Fibroblast of skin of abdomen (primary cell): Measurements from ENCODE around the gene ZMIZ2.
"Not testable (repeated sequence)": the region's sequence is repeated elsewhere in the genome, so short reads cannot be mapped to it uniquely, and the experiment has no call there.

Experiments used
- DNase-seq: peaks from one replicate; pipeline ENCODE4 v3.0.0-alpha.2; 2013

ZMIZ2 gene

DNA sequence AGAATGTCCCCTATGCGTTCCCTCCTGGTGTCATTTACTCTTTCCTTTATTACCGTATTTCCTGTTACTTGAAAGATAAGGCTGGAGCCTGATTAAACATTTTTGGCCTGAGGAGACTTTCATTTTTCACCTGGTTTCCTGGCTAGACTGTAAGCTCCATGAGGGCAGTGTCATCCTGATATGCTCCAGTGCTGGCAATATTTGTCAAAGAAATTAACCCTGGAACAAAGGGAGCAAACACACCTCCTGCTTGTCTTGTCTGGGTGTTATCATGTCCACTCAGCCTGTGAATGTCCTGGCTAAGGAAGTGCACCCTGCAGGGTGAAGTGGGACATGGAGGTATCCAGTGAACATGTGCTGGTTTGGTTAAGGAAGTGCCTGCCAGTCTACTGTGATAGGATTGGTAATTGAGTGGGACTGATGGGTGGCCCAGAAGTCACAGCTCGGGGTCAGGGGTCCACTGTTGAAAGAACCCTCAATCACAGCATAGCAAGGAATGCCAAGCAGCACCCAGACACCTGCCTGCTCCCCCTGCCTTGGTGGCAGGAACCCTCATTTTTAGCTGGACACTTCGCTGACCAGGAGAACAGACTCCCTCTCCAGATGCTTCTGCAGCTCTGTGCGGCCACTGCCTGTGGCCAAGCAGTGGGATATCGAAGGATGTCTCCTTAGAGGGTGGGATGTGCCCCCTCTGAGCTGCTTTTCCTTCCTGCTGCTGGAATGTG lies 26.9 kb downstream of the ZMIZ2 start:
- DNase-seq: no peak

DNA sequence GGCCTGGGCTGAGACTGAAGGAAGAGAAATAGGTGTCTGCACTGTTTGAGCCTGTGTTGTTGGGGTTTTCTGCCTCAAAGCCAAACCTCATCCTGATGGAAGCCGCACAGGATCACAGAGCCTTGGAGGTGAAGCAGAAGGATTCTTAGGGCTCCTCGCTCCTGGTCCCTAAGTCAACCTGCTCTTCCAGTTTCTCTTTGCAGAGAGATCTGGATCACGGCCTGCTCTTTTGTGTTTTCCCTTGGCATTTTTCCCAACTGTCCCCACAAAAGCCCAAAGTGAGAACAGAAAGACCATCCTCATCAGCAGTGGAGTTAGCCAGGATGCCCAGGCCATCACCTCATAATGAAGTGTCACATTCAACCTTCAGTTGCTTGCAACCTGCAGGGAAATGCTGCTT lies 27.6 kb downstream of the ZMIZ2 start:
- no peak for DNase-seq

DNA sequence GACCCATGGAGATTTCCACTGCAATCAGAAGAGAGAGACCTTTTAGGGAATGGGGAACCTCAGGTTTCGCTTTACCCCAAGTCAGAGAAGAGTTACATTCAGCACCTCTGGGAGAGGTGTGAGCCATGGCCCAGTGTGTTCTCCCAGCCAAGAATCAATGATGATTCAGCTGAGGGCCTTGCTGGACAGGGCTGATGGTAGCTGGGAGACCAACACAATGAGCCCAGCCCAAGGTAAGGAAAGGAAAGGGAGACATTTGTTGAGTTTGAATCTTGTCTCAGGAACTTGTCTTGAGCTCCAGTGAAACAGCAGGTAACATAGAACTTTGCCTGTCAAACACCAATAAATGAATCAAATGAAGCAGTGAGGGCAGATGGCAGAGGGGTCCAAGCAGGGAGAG lies 33.8 kb downstream of the ZMIZ2 start:
- DNase-seq: no peak

DNA sequence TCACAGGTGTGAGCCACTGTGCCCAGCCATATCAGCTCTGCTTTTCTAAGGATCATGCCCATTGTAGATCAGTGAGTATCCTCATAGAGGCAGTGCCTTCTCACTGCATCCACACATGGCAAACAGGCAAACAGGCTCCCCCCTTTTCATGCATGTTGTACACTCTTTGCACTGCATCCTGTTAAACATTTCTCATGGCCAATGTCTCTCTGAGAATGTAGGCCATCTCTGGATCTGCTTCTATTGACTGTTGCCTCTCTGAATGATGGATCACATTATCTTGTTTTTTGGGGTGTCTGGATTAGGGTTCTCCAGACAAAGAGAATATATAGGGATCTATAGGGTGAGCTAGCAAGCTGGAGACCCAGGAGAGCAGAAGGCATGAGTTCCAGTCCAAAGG lies 34.8 kb downstream of the ZMIZ2 start:
- DNase-seq: no peak

DNA sequence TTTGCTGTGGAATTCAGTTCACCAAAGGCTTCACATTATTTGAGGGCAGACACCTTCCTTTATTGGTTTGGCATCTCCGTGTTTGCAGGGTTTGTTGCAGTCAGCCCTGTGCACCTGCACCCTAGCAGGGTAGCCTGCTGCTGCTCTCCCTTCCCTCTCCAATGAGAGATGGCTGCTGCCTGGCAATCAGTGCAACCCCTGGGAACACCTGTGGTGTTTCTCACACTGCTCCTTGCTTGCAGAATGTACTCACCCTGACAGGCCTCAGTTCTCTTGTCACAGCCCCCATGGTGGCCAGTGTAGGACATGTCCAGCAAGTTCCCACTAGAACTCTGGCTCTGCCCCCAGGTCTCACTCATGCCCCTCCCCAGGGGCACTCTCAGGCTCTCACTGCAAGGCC lies 35.7 kb downstream of the ZMIZ2 start:
- no peak for DNase-seq

DNA sequence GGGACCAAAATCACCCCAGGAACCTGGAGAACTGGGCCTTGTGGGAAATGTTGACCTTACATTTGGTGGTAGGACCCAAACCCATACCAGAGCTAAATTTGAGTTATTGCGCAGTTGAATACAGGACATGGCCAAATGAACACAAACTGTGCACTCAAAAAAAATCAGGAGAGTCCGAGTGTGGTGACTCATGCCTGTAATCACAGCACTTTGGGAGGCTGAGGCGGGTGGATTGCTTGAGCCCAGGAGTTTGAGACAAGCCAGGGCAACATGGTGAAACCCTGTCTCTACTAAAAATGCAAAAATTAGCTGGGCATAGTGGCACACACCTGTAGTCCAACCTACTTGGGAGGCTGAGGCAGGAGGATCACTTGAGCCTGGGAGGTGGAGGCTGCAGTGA lies 36.6 kb downstream of the ZMIZ2 start:
- not testable (repeated sequence) for DNase-seq

DNA sequence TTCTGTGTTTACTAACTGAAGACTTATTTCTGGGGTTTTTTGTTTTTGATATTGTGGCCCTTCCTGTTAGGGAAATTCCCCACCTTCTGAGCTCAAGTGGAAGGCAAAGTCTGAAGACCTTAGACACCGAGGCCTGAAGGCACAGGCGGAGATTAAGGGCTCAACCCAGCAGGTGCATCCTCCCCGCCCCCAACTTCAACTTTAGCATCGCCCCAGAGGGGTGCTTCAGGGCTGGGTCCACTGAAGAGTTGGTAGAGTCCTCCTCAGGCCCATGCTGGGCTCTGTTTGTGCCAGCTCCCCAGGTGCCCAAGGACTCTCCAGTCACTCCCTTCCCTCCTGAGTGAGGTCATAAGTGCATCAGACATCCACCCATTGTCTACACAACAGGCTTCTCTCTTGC lies 38.4 kb downstream of the ZMIZ2 start:
- DNase-seq: no peak

DNA sequence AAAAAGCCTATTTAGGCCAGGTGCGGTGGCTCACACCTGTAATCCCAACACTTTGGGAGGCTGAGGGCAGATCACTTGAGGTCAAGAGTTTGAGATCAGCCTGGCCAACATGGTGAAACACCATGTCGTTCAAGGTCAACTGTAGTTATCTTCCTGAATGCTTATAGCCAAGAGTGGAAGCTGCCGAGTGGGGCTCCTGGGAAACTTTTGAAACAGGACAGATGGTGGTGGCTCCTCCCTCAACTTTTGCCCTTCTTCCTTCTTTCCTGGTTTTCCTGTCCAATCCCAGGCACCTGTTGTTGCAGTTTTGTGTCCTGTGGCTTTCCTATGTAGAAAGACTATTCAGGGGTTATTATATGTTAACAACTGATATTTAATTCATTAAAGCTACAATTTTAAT lies 39.1 kb downstream of the ZMIZ2 start:
- DNase-seq: no peak

- no peak for DNase-seq
Observed at GRCh38 chr7:44789990-44790389, 41.3 kb downstream of the ZMIZ2 start.

- peak; percentile 69 for DNase-seq
Observed at GRCh38 chr7:44791278-44792219, 42.9 kb downstream of the ZMIZ2 start.

DNA sequence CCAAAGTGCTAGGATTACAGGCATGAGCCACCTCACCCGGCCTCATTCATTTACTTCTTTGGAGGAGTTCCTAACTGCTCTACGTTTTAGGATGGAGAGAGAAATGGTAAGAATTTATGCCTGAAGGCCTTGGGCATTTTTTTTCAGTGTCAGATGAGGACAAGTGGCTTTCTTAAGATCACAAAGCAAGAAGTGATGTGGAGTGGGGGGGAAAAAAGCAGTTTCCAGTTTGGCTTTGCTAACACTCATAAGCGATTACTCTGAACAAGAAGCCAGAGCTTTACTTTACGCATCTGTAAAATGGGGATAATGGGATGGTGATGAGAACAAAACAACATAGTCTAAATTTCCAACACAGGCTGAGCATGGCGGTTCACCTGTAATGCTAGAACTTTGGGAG lies 45.3 kb downstream of the ZMIZ2 start:
- peak; percentile 26 for DNase-seq

DNA sequence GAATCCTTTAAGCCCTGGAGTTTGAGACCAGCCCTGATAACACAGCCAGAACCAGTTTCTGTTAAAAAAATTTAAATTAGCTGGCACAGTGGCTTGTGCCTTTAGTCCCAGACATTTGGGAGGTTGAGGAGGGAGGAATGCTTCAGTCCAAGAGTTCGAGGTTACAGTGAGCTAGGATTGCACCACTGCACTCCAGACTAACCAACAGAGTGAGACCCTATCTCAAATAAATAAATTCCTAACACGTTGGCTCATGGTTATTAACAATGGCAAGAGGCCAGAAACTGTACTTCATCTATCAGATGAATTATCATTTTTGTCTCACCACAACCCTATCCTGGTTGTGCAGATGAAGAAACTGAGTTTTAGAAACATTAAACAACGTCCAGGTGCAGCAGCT lies 45.7 kb downstream of the ZMIZ2 start:
- peak; percentile 52 for DNase-seq

DNA sequence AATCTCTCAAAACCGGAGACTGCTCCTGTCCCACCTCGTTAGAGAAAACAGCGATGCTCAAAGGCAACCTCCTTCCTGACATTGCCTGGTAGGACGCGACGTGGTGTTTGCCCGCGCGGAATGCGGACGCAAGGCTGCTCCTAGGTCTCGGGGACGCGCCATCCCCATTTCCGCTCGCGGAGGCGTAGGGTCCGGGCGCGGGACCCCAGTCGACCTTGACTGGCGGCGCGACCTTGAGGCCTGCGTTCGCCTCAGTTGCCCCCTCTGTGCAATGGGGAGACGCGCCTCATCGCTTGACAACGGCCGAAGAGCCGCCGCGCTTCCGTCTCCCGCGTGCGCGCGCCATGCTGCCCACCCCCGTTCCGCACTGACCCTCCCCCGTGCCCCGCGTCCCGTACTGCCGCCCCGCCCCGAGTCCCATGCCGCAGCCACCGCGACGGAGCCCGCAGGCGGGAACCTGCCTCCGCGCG lies 47.4 kb downstream of the ZMIZ2 start:
- DNase-seq: peak; percentile 40

GRCh38 chr7:44796504-44797328 lies 48.1 kb downstream of the ZMIZ2 start, which contains the start of gene PPIA:
Gene PPIA (plus strand): TSS chr7:44796681. CDS start chr7:44796725, 44 bp downstream.
- peak; percentile 99 for DNase-seq

- DNase-seq: peak; percentile 87
Observed at GRCh38 chr7:44797329-44798258, 48.9 kb downstream of the ZMIZ2 start.

- DNase-seq: peak; percentile 29
Observed at GRCh38 chr7:44798649-44799305, 50.1 kb downstream of the ZMIZ2 start.

- DNase-seq: no peak
Observed at GRCh38 chr7:44799939-44800338, 51.3 kb downstream of the ZMIZ2 start.

DNA sequence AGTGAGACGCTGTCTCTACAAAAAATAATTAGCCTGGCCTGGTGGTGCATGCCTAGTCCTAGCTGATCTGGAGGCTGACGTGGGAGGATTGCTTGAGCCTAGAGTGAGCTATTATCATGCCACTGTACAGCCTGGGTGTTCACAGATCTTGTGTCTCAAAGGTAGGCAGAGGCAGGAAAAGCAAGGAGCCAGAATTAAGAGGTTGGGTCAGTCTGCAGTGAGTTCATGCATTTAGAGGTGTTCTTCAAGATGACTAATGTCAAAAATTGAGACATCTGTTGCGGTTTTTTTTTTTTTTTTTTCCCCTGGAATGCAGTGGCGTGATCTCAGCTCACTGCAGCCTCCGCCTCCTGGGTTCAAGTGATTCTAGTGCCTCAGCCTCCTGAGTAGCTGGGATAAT lies 53.2 kb downstream of the ZMIZ2 start:
- peak; percentile 65 for DNase-seq

DNA sequence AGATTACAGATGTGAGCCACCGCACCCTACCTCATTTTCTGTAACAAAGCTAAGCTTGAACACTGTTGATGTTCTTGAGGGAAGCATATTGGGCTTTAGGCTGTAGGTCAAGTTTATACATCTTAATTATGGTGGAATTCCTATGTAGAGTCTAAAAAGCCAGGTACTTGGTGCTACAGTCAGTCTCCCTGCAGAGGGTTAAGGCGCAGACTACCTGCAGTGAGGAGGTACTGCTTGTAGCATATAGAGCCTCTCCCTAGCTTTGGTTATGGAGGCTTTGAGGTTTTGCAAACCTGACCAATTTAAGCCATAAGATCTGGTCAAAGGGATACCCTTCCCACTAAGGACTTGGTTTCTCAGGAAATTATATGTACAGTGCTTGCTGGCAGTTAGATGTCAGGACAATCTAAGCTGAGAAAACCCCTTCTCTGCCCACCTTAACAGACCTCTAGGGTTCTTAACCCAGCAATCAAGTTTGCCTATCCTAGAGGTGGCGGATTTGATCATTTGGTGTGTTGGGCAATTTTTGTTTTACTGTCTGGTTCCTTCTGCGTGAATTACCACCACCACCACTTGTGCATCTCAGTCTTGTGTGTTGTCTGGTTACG lies 53.9 kb downstream of the ZMIZ2 start:
- DNase-seq: no peak

GRCh38 chr7:44803828-44804519 lies 55.3 kb downstream of the ZMIZ2 start:
- not testable (repeated sequence) for DNase-seq
